Left cardiac atrium (tissue), 4 donors: ENCODE data around the gene A4GALT. TPM values are rescaled to one million over a fixed set of nuclear protein-coding genes. Genes with fewer than 3 reads are reported as not detected.
"Not testable (repeated sequence)": the region's sequence is repeated elsewhere in the genome, so short reads cannot be mapped to it uniquely, and the experiment has no call there.

Experiments used
- ATAC-seq, 2 donors: fragments of 200-7000 bp; cut with Tn5 transposase; one replicate each; pipeline ENCODE4 v1.9.1; 2020; ENCODE audit warnings: mild to moderate bottlenecking in 2 of 2, moderate library complexity in 2 of 2
- DNase-seq: peaks from one replicate; pipeline ENCODE4 v3.0.0-alpha.2; 2020
- intact Hi-C, 2 donors: fragments of 100-400 bp; cut with DNase I; formaldehyde crosslinking; loops; one replicate each; pipeline versions ENCODE4 v1.14.1 to v1.15.1; 2022 to 2023
- total RNA-seq, 2 donors: library from RNA; stranded (reverse); fragmentation: NEBNext Ultra II Directional; extraction: Animal tissue kit (Norgen Biotek cat#: 25700); gene quantifications; one replicate each; pipeline ENCODE4 v1.2.1, GENCODE V29; 2021
- donor health status: DM: no; HTN: yes; CAD: no.
- donor health status: DM: no; HTN: yes; CAD: no; lungs with severe emphysema.
- donor health status: DM: yes; HTN: yes; CAD: no.
- donor health status: Dilated cardiomyopathy.

Gene A4GALT
- total RNA-seq, 2 donors from 2014 or later, result 56.0 to 108 TPM

- intact Hi-C loops, result no loop called here
- DNase-seq, result no peak
- ATAC-seq, result no peak
These were observed 28.2 kb downstream of the A4GALT start for GRCh38 chr22:42692239-42693054.

- ATAC-seq, result no peak
- no peak for DNase-seq
- intact Hi-C loops, result no loop called here
These were observed 29.2 kb downstream of the A4GALT start for GRCh38 chr22:42691440-42691839.

- DNase-seq (peak; percentile 92), ATAC-seq (peak; percentile 79 to 89)
- intact Hi-C loops, result no loop called here
These were observed 32.1 kb downstream of the A4GALT start for GRCh38 chr22:42688241-42689211.

GRCh38 chr22:42686756-42687491 is 33.7 kb downstream of the A4GALT start:
- DNase-seq (no peak), ATAC-seq (no peak)
- intact Hi-C loops, result no loop called here

- intact Hi-C loops, result no loop called here
- ATAC-seq, result peak; percentile 42 to 43
- peak; percentile 78 for DNase-seq
These were observed 34.6 kb downstream of the A4GALT start for GRCh38 chr22:42685941-42686653.

GRCh38 chr22:42684462-42685195 is 36.0 kb downstream of the A4GALT start:
- ATAC-seq (no peak), DNase-seq (no peak)
- intact Hi-C loops, result no loop called here

GRCh38 chr22:42683578-42684283 is 36.9 kb downstream of the A4GALT start:
- DNase-seq, result peak; percentile 71
- intact Hi-C loops, result no loop called here

GRCh38 chr22:42682113-42682851 is 38.4 kb downstream of the A4GALT start:
- intact Hi-C loops, result no loop called here
- ATAC-seq, result no peak
- no peak for DNase-seq

More at GRCh38 chr22:42683578-42684283, 36.9 kb downstream of the A4GALT start:
- peak; percentile 21 to 63 for ATAC-seq

- intact Hi-C loops, result no loop called here
- peak; percentile 10 to 73 for ATAC-seq
These were observed 40.0 kb downstream of the A4GALT start for GRCh38 chr22:42680648-42681047.

GRCh38 chr22:42679691-42680090 is 41.0 kb downstream of the A4GALT start:
- ATAC-seq (no peak), DNase-seq (no peak)
- intact Hi-C loops, result no loop called here

More at GRCh38 chr22:42680648-42681047, 40.0 kb downstream of the A4GALT start:
- peak; percentile 70 for DNase-seq

- no peak for ATAC-seq
- no peak for DNase-seq
- intact Hi-C loops, result no loop called here
These were observed 41.8 kb downstream of the A4GALT start for GRCh38 chr22:42678894-42679293.

- ATAC-seq, DNase-seq, intact Hi-C loops: not testable (repeated sequence)
These were observed 42.7 kb downstream of the A4GALT start for GRCh38 chr22:42677936-42678335.

- no peak for DNase-seq
- ATAC-seq, result peak in 1 of 2 donors; percentile 44
- intact Hi-C loops, result no loop called here
These were observed 44.5 kb downstream of the A4GALT start for GRCh38 chr22:42676059-42676607.

- intact Hi-C loops, result no loop called here
- DNase-seq (no peak), ATAC-seq (peak; percentile 17 to 46)
These were observed 46.7 kb downstream of the A4GALT start for GRCh38 chr22:42673898-42674401.

- ATAC-seq, intact Hi-C loops, DNase-seq: not testable (repeated sequence)
These were observed 47.6 kb downstream of the A4GALT start for GRCh38 chr22:42673071-42673470.
